GM19238 (cell line): Measurements from ENCODE around the gene HMCES.

Experiments used
- DNase-seq: peaks from one replicate; pipeline ENCODE4 v3.0.0; 2011; ENCODE audit warnings: low spot score; ENCODE audit not compliant: insufficient read length

The HMCES gene

GRCh38 chr3:129304146-129304961, 25.7 kb downstream of the HMCES start:
- no peak for DNase-seq

- DNase-seq, result no peak
These were observed 26.2 kb downstream of the HMCES start for GRCh38 chr3:129304962-129305222.

GRCh38 chr3:129305592-129306091, 27.0 kb downstream of the HMCES start:
- no peak for DNase-seq

- DNase-seq, result no peak
These were observed 30.0 kb downstream of the HMCES start for GRCh38 chr3:129308636-129309035.

- DNase-seq, result no peak
These were observed 31.7 kb downstream of the HMCES start for GRCh38 chr3:129310111-129311011.

GRCh38 chr3:129311054-129311902, 32.6 kb downstream of the HMCES start:
- no peak for DNase-seq

- DNase-seq, result no peak
These were observed 33.5 kb downstream of the HMCES start for GRCh38 chr3:129312021-129312639.

- no peak for DNase-seq
These were observed 34.2 kb downstream of the HMCES start for GRCh38 chr3:129312671-129313414.

- DNase-seq, result no peak
These were observed 34.7 kb downstream of the HMCES start for GRCh38 chr3:129313415-129313664.

GRCh38 chr3:129313665-129314385, 35.2 kb downstream of the HMCES start:
- no peak for DNase-seq

GRCh38 chr3:129314386-129315222, 35.9 kb downstream of the HMCES start:
- DNase-seq, result peak; percentile 65

- no peak for DNase-seq
These were observed 36.7 kb downstream of the HMCES start for GRCh38 chr3:129315223-129315997.

GRCh38 chr3:129315998-129316247, 37.3 kb downstream of the HMCES start:
- no peak for DNase-seq

GRCh38 chr3:129316248-129317013, 37.8 kb downstream of the HMCES start:
- peak; percentile 70 for DNase-seq

GRCh38 chr3:129317014-129317771, 38.5 kb downstream of the HMCES start:
- no peak for DNase-seq

GRCh38 chr3:129317848-129318247, 39.2 kb downstream of the HMCES start:
- no peak for DNase-seq

- no peak for DNase-seq
These were observed 40.3 kb downstream of the HMCES start for GRCh38 chr3:129318921-129319320.
